ENCODE data around the gene CDC27.

DNA sequence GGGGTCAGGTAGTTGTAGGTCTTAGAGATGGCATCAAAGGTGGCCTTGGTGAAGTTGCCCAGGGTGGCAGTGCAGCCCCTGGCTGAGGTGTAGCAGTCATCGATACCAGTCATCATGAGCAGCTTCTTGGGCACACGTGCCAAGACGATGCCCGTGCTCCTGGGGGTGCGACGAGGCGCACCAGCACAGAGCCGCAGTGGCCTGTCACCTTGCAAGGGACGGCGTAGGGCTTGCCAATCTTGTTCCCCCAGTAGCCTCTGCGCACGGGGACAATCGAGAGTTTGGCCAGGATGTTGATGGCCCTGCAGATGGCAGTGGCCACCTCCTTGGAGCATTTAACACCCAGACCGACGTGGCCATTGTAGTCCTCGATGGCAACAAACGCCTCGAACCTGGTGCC, 29.8 kb downstream of the CDC27 start:
- TF ChIP-seq CTCF (conservative IDR thresholded peaks at IDR 0.05 in 1 of 2, IDR thresholded peaks at IDR 0.05 in 1 of 2; ENCODE audit: low read depth in 1 of 2, low read length in 2 of 2), result no peak
- TF ChIP-seq EZH2 (IDR thresholded peaks at IDR 0.05; ENCODE audit: low read length, missing control alignments), result no peak
